GM18861 (cell line): ENCODE results near the gene DIDO1.
"Not testable (repeated sequence)": the region's sequence is repeated elsewhere in the genome, so short reads cannot be mapped to it uniquely, and the experiment has no call there.

Experiments
- ATAC-seq: cut with Tn5 transposase; IDR thresholded peaks from one replicate; pipeline ENCODE4 v1.9.1; 2021; ENCODE audit not compliant: unreplicated experiment

DIDO1 gene

GRCh38 chr20:62859721-62860120 is 66.6 kb downstream of the DIDO1 start:
- ATAC-seq, result no peak

GRCh38 chr20:62858058-62858830 is 68.1 kb downstream of the DIDO1 start:
- no peak for ATAC-seq

- no peak for ATAC-seq
These were observed 69.2 kb downstream of the DIDO1 start for GRCh38 chr20:62856931-62857619.

GRCh38 chr20:62855120-62855519 is 71.2 kb downstream of the DIDO1 start:
- no peak for ATAC-seq

- ATAC-seq, result no peak
These were observed 72.2 kb downstream of the DIDO1 start for GRCh38 chr20:62854121-62854520.

GRCh38 chr20:62853304-62853703 is 73.0 kb downstream of the DIDO1 start:
- ATAC-seq, result not testable (repeated sequence)

- ATAC-seq, result no peak
These were observed 73.5 kb downstream of the DIDO1 start for GRCh38 chr20:62852841-62853240.

GRCh38 chr20:62852196-62852595 is 74.1 kb downstream of the DIDO1 start:
- no peak for ATAC-seq

- no peak for ATAC-seq
These were observed 75.9 kb downstream of the DIDO1 start for GRCh38 chr20:62850333-62850974.

- ATAC-seq, result no peak
These were observed 76.9 kb downstream of the DIDO1 start for GRCh38 chr20:62849431-62849830.

GRCh38 chr20:62848917-62849316 is 77.4 kb downstream of the DIDO1 start:
- not testable (repeated sequence) for ATAC-seq

GRCh38 chr20:62846166-62846890 is 80.0 kb downstream of the DIDO1 start:
- no peak for ATAC-seq

- no peak for ATAC-seq
These were observed 80.7 kb downstream of the DIDO1 start for GRCh38 chr20:62845416-62846160.

- no peak for ATAC-seq
These were observed 82.1 kb downstream of the DIDO1 start for GRCh38 chr20:62844182-62844581.

GRCh38 chr20:62843656-62844055 is 82.6 kb downstream of the DIDO1 start:
- ATAC-seq, result no peak

- no peak for ATAC-seq
These were observed 84.5 kb downstream of the DIDO1 start for GRCh38 chr20:62841705-62842212.

- no peak for ATAC-seq
These were observed 85.8 kb downstream of the DIDO1 start for GRCh38 chr20:62840244-62841197.

GRCh38 chr20:62839816-62840215 is 86.5 kb downstream of the DIDO1 start:
- ATAC-seq, result no peak

GRCh38 chr20:62839261-62839660 is 87.0 kb downstream of the DIDO1 start:
- ATAC-seq, result no peak
